Adipocyte (in vitro differentiated cells): ENCODE measurements around the gene POU2F3.
A peak's percentile ranks its signal among the peaks of the same experiment; 100 is the strongest.

Source experiments
- DNase-seq: peaks from one replicate; pipeline ENCODE4 v3.0.0-alpha.2; 2015; ENCODE audit warnings: low read depth
- H3K27me3 ChIP-seq: replicated peaks from 2 replicates; pipeline ENCODE4 v1.7.0; 2013; ENCODE audit warnings: mild to moderate bottlenecking, low read length, moderate library complexity; ENCODE audit not compliant: control insufficient read depth, insufficient read depth
- H3K36me3 ChIP-seq: 2 replicates; pipeline ENCODE4 v1.7.0; 2013; ENCODE audit warnings: low read length, mild to moderate bottlenecking, moderate library complexity; ENCODE audit not compliant: control insufficient read depth, insufficient read depth, severe bottlenecking
- H3K4me1 ChIP-seq: 2 replicates; pipeline ENCODE4 v1.7.0; 2013; ENCODE audit warnings: mild to moderate bottlenecking, low read length, moderate library complexity; ENCODE audit not compliant: control insufficient read depth, insufficient read depth
- H3K4me3 ChIP-seq: 2 replicates; pipeline ENCODE4 v1.7.0; 2013; ENCODE audit warnings: mild to moderate bottlenecking, low read length, moderate library complexity
- H3K9ac ChIP-seq: 2 replicates; pipeline ENCODE4 v1.7.0; 2013; ENCODE audit warnings: mild to moderate bottlenecking, low read length, moderate library complexity
- H3K9me3 ChIP-seq: 2 replicates; pipeline ENCODE4 v1.7.0; 2013; ENCODE audit warnings: mild to moderate bottlenecking, low read length, moderate library complexity; ENCODE audit not compliant: control insufficient read depth

Gene POU2F3

GRCh38 chr11:120329556-120329955, 89.6 kb downstream of the POU2F3 start:
- no peak overlapping the region for H3K4me3 ChIP-seq
- H3K27me3 ChIP-seq: no peaks in the 10 kb centered on the region
- peaks cover 13% of the 10 kb centered on the region for H3K36me3 ChIP-seq
- no peak for DNase-seq
- no peak overlapping the region for H3K9ac ChIP-seq
- H3K4me1 ChIP-seq: peaks cover 58% of the 10 kb centered on the region
- no peaks in the 10 kb centered on the region for H3K9me3 ChIP-seq

- no peaks in the 10 kb centered on the region for H3K9me3 ChIP-seq
- H3K4me1 ChIP-seq: peaks cover 59% of the 10 kb centered on the region
- no peak for DNase-seq
- H3K27me3 ChIP-seq: no peaks in the 10 kb centered on the region
- peaks cover 13% of the 10 kb centered on the region for H3K36me3 ChIP-seq
- no peak overlapping the region for H3K9ac ChIP-seq
- H3K4me3 ChIP-seq: no peak overlapping the region
Measured at GRCh38 chr11:120330045-120330444, 90.1 kb downstream of the POU2F3 start.

GRCh38 chr11:120331301-120331996, 91.5 kb downstream of the POU2F3 start:
- Histone ChIP-seq H3K9ac (peak overlapping the region; percentile 38), H3K36me3 (peaks cover 13% of the 10 kb centered on the region), H3K4me1 (peaks cover 54% of the 10 kb centered on the region), H3K9me3 (no peaks in the 10 kb centered on the region), H3K27me3 (no peaks in the 10 kb centered on the region), H3K4me3 (peak overlapping the region; percentile 12)
- DNase-seq: peak; percentile 94

GRCh38 chr11:120332822-120333716, 93.1 kb downstream of the POU2F3 start:
- peak overlapping the region; percentile 47 for H3K9ac ChIP-seq
- peaks cover 13% of the 10 kb centered on the region for H3K36me3 ChIP-seq
- DNase-seq: peak; percentile 45
- H3K4me1 ChIP-seq: peaks cover 44% of the 10 kb centered on the region
- H3K4me3 ChIP-seq: no peak overlapping the region
- no peaks in the 10 kb centered on the region for H3K27me3 ChIP-seq
- no peaks in the 10 kb centered on the region for H3K9me3 ChIP-seq

- DNase-seq: no peak
- Histone ChIP-seq H3K4me1 (peaks cover 47% of the 10 kb centered on the region), H3K4me3 (no peak overlapping the region), H3K9ac (peak overlapping the region; percentile 47), H3K9me3 (no peaks in the 10 kb centered on the region), H3K27me3 (no peaks in the 10 kb centered on the region), H3K36me3 (peaks cover 13% of the 10 kb centered on the region)
Measured at GRCh38 chr11:120333801-120334200, 93.9 kb downstream of the POU2F3 start.

GRCh38 chr11:120334332-120334731, 94.4 kb downstream of the POU2F3 start:
- DNase-seq: no peak
- Histone ChIP-seq H3K27me3 (no peaks in the 10 kb centered on the region), H3K9me3 (no peaks in the 10 kb centered on the region), H3K4me3 (no peak overlapping the region), H3K4me1 (peaks cover 52% of the 10 kb centered on the region), H3K36me3 (peaks cover 13% of the 10 kb centered on the region), H3K9ac (no peak overlapping the region)

GRCh38 chr11:120334894-120335462, 95.0 kb downstream of the POU2F3 start:
- Histone ChIP-seq H3K4me1 (peaks cover 59% of the 10 kb centered on the region), H3K9me3 (no peaks in the 10 kb centered on the region), H3K4me3 (peak overlapping the region; percentile 99), H3K27me3 (no peaks in the 10 kb centered on the region), H3K9ac (peak overlapping the region; percentile 98), H3K36me3 (peaks cover 11% of the 10 kb centered on the region)
- peak; percentile 93 for DNase-seq

- Histone ChIP-seq H3K9ac (peak overlapping the region; percentile 98), H3K9me3 (no peaks in the 10 kb centered on the region), H3K4me3 (peak overlapping the region; percentile 99), H3K27me3 (no peaks in the 10 kb centered on the region), H3K4me1 (peaks cover 64% of the 10 kb centered on the region), H3K36me3 (peaks cover 5% of the 10 kb centered on the region)
- DNase-seq: no peak
Measured at GRCh38 chr11:120335556-120335907, 95.6 kb downstream of the POU2F3 start.

GRCh38 chr11:120335908-120336640, 96.1 kb downstream of the POU2F3 start, which contains the start of gene ARHGEF12:
Gene ARHGEF12, plus strand, starts transcription at chr11:120336413. Its CDS starts 831 bp downstream, at chr11:120337244.
- no peaks in the 10 kb centered on the region for H3K9me3 ChIP-seq
- peak within 1 kb of the TSS; percentile 99 for H3K4me3 ChIP-seq
- peaks cover 63% of the 10 kb centered on the region for H3K4me1 ChIP-seq
- no peaks in the 10 kb centered on the region for H3K27me3 ChIP-seq
- peak; percentile 99 for DNase-seq
- H3K36me3 ChIP-seq: no peaks in the 10 kb centered on the region
- peak within 1 kb of the TSS; percentile 98 for H3K9ac ChIP-seq

- H3K4me3 ChIP-seq: peak overlapping the region; percentile 99
- peaks cover 55% of the 10 kb centered on the region for H3K4me1 ChIP-seq
- no peaks in the 10 kb centered on the region for H3K9me3 ChIP-seq
- no peaks in the 10 kb centered on the region for H3K36me3 ChIP-seq
- H3K27me3 ChIP-seq: no peaks in the 10 kb centered on the region
- peak; percentile 55 for DNase-seq
- H3K9ac ChIP-seq: peak overlapping the region; percentile 98
Measured at GRCh38 chr11:120336641-120337354, 96.9 kb downstream of the POU2F3 start.
